Neural progenitor cell (in vitro differentiated cells): ENCODE measurements around the gene PTGDR.

Experiments
- EZH2 ChIP-seq: fragments of 200-600 bp; sonication (generic); IDR thresholded peaks from 2 replicates; pipeline ENCODE4 v1.6.1; 2017; ENCODE audit warnings: antibody characterized with exemption, mild to moderate bottlenecking, moderate library complexity
- TF ChIP-seq, protein P1 (sequence below): fragments of 200-600 bp; sonication (generic); IDR thresholded peaks from 2 replicates; pipeline ENCODE4 v1.5.1; 2017; ENCODE audit warnings: antibody characterized with exemption, mild to moderate bottlenecking

DNA sequence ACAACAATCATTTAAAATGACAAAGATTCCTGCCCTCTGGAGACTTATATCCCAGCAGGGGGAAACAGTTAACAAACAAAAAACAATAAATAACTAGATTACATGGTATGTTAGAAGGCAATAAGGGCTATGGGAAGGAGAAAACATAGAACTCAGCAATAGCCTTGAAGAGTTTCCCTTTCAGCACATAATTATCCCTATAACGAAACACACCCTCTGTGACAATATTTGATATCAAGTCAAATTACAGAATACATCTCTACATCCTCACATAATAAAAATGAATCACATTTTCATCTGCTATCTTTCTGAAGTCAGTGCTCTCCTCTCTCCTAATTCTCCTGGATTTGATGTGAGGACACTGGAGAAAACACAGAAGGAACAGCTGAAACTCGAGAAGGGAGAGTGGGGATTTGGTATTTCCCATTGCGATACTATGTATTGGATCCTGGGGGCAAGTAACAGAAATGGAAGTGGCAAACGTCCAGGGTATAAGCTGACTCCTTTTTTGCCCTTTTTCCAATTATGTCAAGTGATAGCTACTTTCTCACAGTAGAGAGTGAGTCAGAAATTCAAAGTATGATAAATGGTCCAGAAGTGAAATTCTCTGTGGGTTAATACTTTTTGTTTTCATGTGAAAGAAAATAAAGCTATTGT, 36.9 kb downstream of the PTGDR start:
- TF ChIP-seq, protein P1, sequence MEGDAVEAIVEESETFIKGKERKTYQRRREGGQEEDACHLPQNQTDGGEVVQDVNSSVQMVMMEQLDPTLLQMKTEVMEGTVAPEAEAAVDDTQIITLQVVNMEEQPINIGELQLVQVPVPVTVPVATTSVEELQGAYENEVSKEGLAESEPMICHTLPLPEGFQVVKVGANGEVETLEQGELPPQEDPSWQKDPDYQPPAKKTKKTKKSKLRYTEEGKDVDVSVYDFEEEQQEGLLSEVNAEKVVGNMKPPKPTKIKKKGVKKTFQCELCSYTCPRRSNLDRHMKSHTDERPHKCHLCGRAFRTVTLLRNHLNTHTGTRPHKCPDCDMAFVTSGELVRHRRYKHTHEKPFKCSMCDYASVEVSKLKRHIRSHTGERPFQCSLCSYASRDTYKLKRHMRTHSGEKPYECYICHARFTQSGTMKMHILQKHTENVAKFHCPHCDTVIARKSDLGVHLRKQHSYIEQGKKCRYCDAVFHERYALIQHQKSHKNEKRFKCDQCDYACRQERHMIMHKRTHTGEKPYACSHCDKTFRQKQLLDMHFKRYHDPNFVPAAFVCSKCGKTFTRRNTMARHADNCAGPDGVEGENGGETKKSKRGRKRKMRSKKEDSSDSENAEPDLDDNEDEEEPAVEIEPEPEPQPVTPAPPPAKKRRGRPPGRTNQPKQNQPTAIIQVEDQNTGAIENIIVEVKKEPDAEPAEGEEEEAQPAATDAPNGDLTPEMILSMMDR: no peak
- no peak for TF ChIP-seq EZH2
